K562 (cell line): ENCODE results near the gene MRPL9. TPM values are rescaled to one million over a fixed set of nuclear protein-coding genes. Genes with fewer than 3 reads are reported as not detected.
A peak's percentile ranks its signal among the peaks of the same experiment; 100 is the strongest.

Source experiments
- ARID3B ChIP-seq: fragments of 250-450 bp; sonication (Bioruptor Pico); IDR thresholded peaks from 2 replicates; pipeline ENCODE4 v1.4.0; 2020; ENCODE audit warnings: borderline replicate concordance
- ARID4B ChIP-seq: sonication (generic); formaldehyde crosslinking; IDR thresholded peaks from 2 replicates; pipeline ENCODE4 v1.8.0; 2022; ENCODE audit warnings: mild to moderate bottlenecking, missing genetic modification reagents
- ATF6 ChIP-seq: sonication (generic); formaldehyde crosslinking; IDR thresholded peaks from 2 replicates; pipeline ENCODE4 v1.4.0; 2020; ENCODE audit warnings: mild to moderate bottlenecking, missing genetic modification reagents
- FOXK2 ChIP-seq, 2 experiments: fragments of 450-650 bp; IDR thresholded peaks in 1 of 2; conservative IDR thresholded peaks in 1 of 2; 2 replicates each; pipeline ENCODE4 v1.6.1; 2016; ENCODE audit warnings: low read depth in 2 of 2, mild to moderate bottlenecking in 1 of 2
- GTF3C2 ChIP-seq: IDR thresholded peaks from 3 replicates; pipeline ENCODE4 v1.6.1; 2011; ENCODE audit warnings: borderline replicate concordance, mild to moderate bottlenecking, moderate library complexity; ENCODE audit not compliant: insufficient read length; ENCODE audit errors: extremely low read depth
- ILF3 ChIP-seq: fragments of 450-650 bp; IDR thresholded peaks from 2 replicates; pipeline ENCODE4 v1.6.1; 2018; ENCODE audit warnings: antibody characterized with exemption, mild to moderate bottlenecking, moderate library complexity, borderline replicate concordance
- MXI1 ChIP-seq: IDR thresholded peaks from 2 replicates; pipeline ENCODE4 v1.6.1; 2011; ENCODE audit warnings: low read depth, mild to moderate bottlenecking, improper control_type of control experiment, low read length
- SIN3A ChIP-seq, 2 experiments: fragments of 150-350 bp in 1 of 2; IDR thresholded peaks; 2 replicates each; pipeline ENCODE4 v1.6.1; 2011 to 2016; ENCODE audit warnings: borderline replicate concordance in 2 of 2, low read depth in 2 of 2, low read length in 2 of 2, mild to moderate bottlenecking in 2 of 2, moderate library complexity in 2 of 2; ENCODE audit not compliant: control insufficient read depth in 1 of 2
- TAL1 ChIP-seq: fragments of 450-650 bp; IDR thresholded peaks from 2 replicates; pipeline ENCODE4 v1.6.1; 2016; ENCODE audit warnings: mild to moderate bottlenecking
- VEZF1 ChIP-seq: fragments of 200-800 bp; sonication (Bioruptor generic); IDR thresholded peaks from 2 replicates; pipeline ENCODE4 v1.6.1; 2017; ENCODE audit warnings: missing genetic modification characterization, missing compliant biosample characterization
- ZNF586 ChIP-seq: fragments of 450-650 bp; formaldehyde crosslinking; conservative IDR thresholded peaks from 2 replicates; pipeline ENCODE4 v1.4.0; 2020; ENCODE audit warnings: mild to moderate bottlenecking, moderate library complexity
- polyA plus RNA-seq, 8 experiments: library from polyadenylated mRNA; depleted of rRNA in 4 of 8; stranded (reverse) in 5 of 8; unstranded in 3 of 8; fragments of >200 nt; fragmentation: Nextera tagmentation in 2 of 8; fragmentation: Illumina TruSeq in 1 of 8; extraction: Ambion mirVana in 2 of 8; extraction: Trizol in 1 of 8; gene quantifications; 2 replicates each; pipeline versions ENCODE4 v1.2.1 to v1.2.3, GENCODE V29; 2011 to 2014; ENCODE audit warnings: inconsistent platforms in 1 of 8, missing spikeins in 1 of 8
- total RNA-seq, 7 experiments: library from RNA; depleted of rRNA in 6 of 7; stranded (reverse); fragments of >200 nt in 6 of 7; fragmentation: Illumina TruSeq in 2 of 7; extraction: Trizol in 2 of 7; gene quantifications; 2 replicates each; pipeline versions ENCODE4 v1.2.1 to v1.2.3, GENCODE V29; 2011 to 2021; ENCODE audit warnings: low replicate concordance in 1 of 7

MRPL9 gene
- total and polyA plus RNA-seq, 9 of the 15 experiments (the other 6 are each of a cell fraction or from before 2014, with no cell fraction given), result 38.0 to 162 (median 111) TPM

- TF ChIP-seq ARID4B (CRISPR knock-in tag), result peak; percentile 60; the same call in 1 of the 2 replicates
- no peak for TF ChIP-seq SIN3A (IDR thresholded peaks at IDR 0.05; ENCODE audit: borderline replicate concordance in 2 of 2, control insufficient read depth in 1 of 2, low read depth in 2 of 2, low read length in 2 of 2)
- no peak for TF ChIP-seq ARID3B (CRISPR knock-in tag)
- no peak for TF ChIP-seq TAL1
- peak; percentile 90 to 91 for TF ChIP-seq FOXK2 (conservative IDR thresholded peaks at IDR 0.05 in 1 of 2, IDR thresholded peaks at IDR 0.05 in 1 of 2; ENCODE audit: low read depth in 2 of 2)
- no peak for TF ChIP-seq ATF6 (CRISPR knock-in tag)
- TF ChIP-seq ILF3, result no peak
- no peak for TF ChIP-seq GTF3C2
- TF ChIP-seq MXI1, result no peak
- TF ChIP-seq VEZF1, result peak; percentile 74
- TF ChIP-seq ZNF586, result no peak
Measured at GRCh38 chr1:151790071-151790939, 27.0 kb upstream of the MRPL9 start, which contains the start of gene TDRKH (continued).
